Measurements from ENCODE around the gene COL8A1.
"Not testable (repeated sequence)": the region's sequence is repeated elsewhere in the genome, so short reads cannot be mapped to it uniquely, and the experiment has no call there.

Gene COL8A1

GRCh38 chr3:99638167-99638948 is at the start of gene COL8A1:
Gene COL8A1, plus strand, starts transcription at chr3:99638594. Its CDS starts 152,089 bp downstream, at chr3:99790683.
- DNase-seq (ENCODE audit: low spot score), result peak; percentile 62

DNA sequence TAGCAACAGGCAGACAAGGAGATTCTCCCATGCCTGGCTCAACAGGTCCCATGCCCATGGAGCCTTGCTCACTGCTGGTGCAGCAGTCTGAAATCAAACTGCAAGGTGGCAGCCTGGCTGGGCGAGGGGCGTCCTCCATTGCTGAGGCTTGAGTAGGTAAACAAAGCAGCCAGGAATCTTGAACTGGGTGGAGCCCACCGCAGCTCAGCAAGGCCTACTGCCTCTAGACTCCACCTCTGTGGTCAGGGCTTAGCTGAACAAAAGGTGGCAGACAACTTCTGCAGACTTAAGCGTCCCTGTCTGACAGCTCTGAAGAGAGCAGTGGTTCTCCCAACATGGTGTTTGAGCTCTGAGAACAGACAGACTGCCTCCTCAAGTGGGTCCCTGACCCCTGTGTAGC is 49.2 kb upstream of the COL8A1 start:
- DNase-seq (ENCODE audit: low spot score), result not testable (repeated sequence)

- DNase-seq (ENCODE audit: low spot score), result no peak
Observed at GRCh38 chr3:99599894-99600293, 38.5 kb upstream of the COL8A1 start.

DNA sequence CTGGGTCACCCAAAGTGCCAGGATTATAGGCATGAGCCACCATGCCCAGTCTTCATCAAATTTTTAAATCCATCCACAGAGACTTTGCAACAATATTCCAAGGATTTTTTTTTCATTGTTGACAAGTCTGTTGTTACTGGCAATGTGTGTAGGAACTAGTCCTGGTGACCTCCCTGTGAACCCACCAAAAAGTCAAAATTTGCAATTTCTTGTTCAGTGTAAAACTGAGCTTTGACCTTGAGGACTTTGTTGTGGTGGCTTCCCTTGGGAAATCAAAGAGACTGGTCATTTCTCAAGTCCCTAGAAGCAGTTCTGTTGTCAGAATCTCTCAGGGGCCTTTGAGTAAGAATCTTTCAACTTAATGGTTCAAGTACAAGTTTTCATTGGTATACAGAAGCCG is 36.9 kb upstream of the COL8A1 start:
- no peak for DNase-seq (ENCODE audit: low spot score)

GRCh38 chr3:99602183-99602582 is 36.2 kb upstream of the COL8A1 start:
- DNase-seq (ENCODE audit: low spot score), result no peak

- DNase-seq (ENCODE audit: low spot score), result no peak
Observed at GRCh38 chr3:99607151-99607550, 31.2 kb upstream of the COL8A1 start.

DNA sequence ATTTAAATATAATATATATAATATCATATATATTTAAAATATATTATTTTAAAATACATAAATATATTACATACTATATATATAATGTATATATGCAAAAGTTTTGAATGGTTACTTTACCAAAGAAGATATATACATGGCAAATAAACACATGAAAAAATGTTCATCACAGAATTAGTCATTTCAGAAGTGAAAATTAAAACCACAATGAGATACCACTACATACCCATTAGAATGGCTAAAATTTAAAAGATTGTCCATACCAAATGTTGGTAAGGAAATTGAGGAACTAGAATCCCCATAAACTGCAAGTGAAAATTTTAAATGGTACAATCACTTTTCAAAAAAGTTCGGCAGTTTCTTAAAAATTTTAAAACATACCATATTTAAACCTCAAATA is 23.6 kb upstream of the COL8A1 start:
- no peak for DNase-seq (ENCODE audit: low spot score)

DNA sequence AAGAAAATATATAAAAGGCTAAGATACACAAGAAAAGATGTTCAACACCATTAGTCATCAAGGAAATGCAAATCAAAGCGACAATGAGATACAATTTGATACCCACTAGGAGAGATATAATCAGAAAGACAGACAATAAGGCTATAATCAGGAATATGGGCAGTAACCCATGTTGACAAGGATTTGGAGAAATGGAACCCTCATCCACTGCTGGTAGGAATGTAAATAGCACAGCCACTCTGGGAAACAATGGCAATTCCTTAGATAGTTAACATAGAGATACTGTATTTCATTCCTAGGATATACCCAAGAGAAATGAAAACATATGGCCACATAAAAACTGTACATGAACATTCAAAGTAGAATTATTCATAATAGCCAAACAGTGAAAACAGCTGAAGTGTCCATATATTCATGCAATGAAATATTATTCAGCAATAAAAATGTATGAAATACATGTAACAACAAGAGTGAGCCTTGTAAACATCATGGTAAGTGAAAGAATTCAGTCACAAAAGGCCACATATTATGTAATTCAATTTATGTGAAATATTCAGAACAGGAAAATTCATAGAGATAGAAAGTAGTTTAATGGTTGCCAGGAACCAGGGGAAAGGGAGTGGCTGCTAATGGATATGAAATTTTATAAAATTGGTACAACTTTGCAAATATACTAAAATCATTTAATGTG is 18.2 kb upstream of the COL8A1 start:
- no peak for DNase-seq (ENCODE audit: low spot score)

GRCh38 chr3:99620976-99621375 is 17.4 kb upstream of the COL8A1 start:
- no peak for DNase-seq (ENCODE audit: low spot score)

DNA sequence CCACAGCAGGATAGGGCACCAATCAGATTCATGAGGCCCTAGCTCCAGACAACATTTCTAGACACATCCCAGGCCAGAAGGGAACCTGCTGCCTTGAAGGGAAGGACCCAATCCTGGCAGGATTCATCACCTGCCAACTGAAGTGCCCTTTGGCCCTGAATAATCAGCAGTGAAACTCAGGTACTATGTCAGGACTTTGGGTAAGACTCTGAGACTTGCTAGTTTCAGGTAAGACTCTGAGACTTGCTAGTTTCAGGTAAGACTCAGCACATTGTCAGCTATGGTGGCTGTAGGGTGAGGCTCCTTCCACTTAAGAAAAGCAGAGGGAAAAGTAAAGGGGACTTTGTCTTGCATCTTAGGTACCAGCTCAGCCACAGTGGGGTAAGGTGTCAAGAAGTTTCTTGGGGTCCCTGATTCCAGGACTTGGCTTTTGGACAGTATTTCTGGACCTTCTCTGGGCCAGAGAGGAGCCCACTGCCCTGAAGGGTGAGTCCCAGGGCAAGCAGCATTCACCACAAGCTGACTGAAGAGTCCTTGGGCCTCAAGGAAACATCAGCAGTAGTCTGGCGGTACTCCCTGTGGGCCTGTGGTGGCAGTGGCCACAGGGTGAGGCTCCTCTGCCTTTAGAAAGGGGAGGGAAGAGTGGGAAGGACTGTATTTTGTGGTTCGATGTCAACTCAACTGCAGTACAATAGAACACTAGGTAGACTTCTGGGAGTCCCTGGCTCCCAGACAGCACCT is 13.7 kb upstream of the COL8A1 start:
- DNase-seq (ENCODE audit: low spot score), result no peak

DNA sequence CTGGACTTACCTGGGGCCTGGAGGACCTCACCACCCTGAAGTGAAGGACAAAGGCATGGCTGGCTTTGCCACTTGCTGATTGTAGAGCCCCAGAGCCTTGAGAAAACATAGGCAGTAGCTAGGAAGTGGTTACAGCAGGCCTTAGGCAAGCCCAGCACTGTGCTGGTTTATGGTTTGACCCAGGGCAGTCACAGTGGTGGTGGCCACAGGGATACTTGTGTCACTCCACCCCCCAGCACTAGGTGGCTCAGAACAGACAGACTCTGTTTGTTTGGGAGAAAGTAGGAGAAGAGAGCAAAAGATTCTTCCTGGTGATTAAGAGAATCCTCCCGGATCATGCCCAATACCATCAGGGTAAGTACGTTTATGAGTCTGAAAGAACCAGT is 13.2 kb upstream of the COL8A1 start:
- no peak for DNase-seq (ENCODE audit: low spot score)

GRCh38 chr3:99625643-99626416 is 12.6 kb upstream of the COL8A1 start:
- no peak for DNase-seq (ENCODE audit: low spot score)

DNA sequence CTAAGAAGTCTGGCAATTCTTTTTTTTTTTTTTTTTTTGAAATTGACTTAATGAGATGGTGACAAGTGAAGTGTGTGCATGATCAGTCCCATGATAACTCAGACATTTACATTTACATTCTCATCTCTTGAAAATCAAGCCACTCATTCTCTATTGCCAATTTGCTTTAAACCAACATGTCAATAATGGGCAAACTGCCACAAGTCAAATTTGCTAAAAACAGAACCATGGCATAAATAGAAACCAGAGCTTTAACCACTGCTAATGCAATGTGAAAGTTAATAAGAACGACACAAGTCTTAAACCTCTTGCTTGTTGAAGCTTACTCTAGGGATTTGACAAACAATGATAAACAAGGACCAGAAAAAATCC is 12.0 kb upstream of the COL8A1 start:
- no peak for DNase-seq (ENCODE audit: low spot score)

- DNase-seq (ENCODE audit: low spot score), result no peak
Observed at GRCh38 chr3:99627062-99627826, 11.2 kb upstream of the COL8A1 start.

- DNase-seq (ENCODE audit: low spot score), result no peak
Observed at GRCh38 chr3:99630815-99631214, 7.6 kb upstream of the COL8A1 start.

DNA sequence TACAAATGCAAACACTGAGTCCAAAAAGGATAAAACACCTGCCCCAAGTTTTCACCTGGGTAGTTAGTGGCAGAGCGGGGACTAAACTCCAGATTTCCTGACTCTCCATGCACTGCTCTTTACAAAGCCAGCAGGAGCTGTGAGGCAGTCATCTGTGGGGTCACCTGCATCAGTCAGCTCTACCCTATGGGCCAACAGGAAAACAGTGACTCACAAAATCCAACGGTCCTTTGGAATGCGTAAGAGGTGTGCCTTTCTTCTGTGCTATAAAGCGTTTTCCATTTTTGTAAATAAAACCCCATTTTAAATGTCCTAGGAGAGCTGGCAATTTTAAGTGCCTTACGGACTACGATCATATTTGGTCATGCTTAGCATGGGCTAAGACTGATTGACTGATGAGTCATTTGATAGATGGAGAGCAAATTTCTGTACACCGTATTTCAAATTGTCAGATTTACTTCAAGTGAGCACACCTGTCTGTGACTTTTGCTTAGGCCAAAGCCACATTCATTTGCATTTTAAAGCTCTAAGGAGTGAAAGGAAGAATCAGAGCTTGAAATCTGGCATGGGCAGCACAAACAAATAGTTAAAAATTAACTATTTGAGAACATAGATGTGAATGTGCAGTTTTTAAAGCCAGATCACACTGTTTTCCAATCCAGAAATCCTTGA is 4.4 kb upstream of the COL8A1 start:
- DNase-seq (ENCODE audit: low spot score), result no peak

DNA sequence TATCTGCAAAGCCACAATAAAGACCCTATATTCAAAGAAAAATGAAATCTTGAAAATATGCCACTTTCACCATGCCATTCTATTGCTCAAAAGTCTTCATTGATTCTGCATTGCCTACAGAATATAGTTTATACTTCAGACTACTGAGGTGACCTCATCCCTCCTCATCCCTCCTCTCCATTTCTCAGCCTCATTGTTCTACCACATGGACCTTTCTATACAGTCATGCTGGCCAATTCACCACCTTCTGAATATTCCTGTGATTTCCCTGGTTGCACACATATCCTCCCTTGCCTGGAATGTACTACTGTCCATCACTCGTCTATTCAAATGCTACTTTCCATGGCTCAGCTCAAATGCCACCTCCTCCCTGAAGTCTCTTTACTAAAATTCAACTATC is 3.5 kb upstream of the COL8A1 start:
- DNase-seq (ENCODE audit: low spot score), result no peak

GRCh38 chr3:99635348-99635747 is 3.0 kb upstream of the COL8A1 start:
- no peak for DNase-seq (ENCODE audit: low spot score)

- no peak for DNase-seq (ENCODE audit: low spot score)
Observed at GRCh38 chr3:99637016-99637367, 1.4 kb upstream of the COL8A1 start.

GRCh38 chr3:99637368-99638111 is 854 bp upstream of the COL8A1 start:
- peak; percentile 62 for DNase-seq (ENCODE audit: low spot score)
